Caco-2 (cell line): ENCODE measurements around the gene RNPS1. TPM values are rescaled to one million over a fixed set of nuclear protein-coding genes. Genes with fewer than 3 reads are reported as not detected.

Experiments used
- BruUV-seq: library from RNA; stranded (reverse); fragments of 400-500 nt; replicated peaks from 2 replicates; lab custom pipeline; 2021; lab: Mats Ljungman, UMichigan
- CTCF ChIA-PET: fragments of 300-600 bp; sonication (Branson Sonifier 250); formaldehyde crosslinking; loops from one replicate; lab custom pipeline; 2022; ENCODE audit warnings: antibody characterized with exemption; lab: Charles Lee
- POLR2A ChIA-PET: fragments of 300-600 bp; sonication (Branson Sonifier 250); formaldehyde crosslinking; loops from one replicate; lab custom pipeline; 2022; ENCODE audit warnings: antibody characterized with exemption; lab: Charles Lee
- DNase-seq, 2 experiments: peaks; one replicate each; pipeline versions ENCODE4 v3.0.0 to v3.0.0-alpha.2; 2020 to 2022
- H3K27me3 ChIP-seq: replicated peaks from 2 replicates; pipeline ENCODE4 v1.6.0; 2011; ENCODE audit warnings: low read length; ENCODE audit not compliant: control insufficient read depth, insufficient read depth
- H3K36me3 ChIP-seq: 2 replicates; pipeline ENCODE4 v1.5.1; 2011; ENCODE audit warnings: low read length; ENCODE audit not compliant: control insufficient read depth, insufficient read depth
- H3K4me1 ChIP-seq: fragments of 250-450 bp; sonication (Bioruptor Pico); 2 replicates; pipeline ENCODE4 v1.5.1; 2020; ENCODE audit warnings: mild to moderate bottlenecking
- H3K4me3 ChIP-seq: 2 replicates; pipeline ENCODE4 v1.5.1; 2011; ENCODE audit warnings: low read depth, mild to moderate bottlenecking, control low read depth, low read length
- H3K9me3 ChIP-seq: fragments of 250-450 bp; sonication (Bioruptor Pico); 2 replicates; pipeline ENCODE4 v1.5.1; 2020; ENCODE audit warnings: mild to moderate bottlenecking, moderate library complexity
- H3K27ac Mint-ChIP-seq: one replicate; pipeline ENCODE4 v1.8.0; 2022; ENCODE audit warnings: mixed read lengths; ENCODE audit not compliant: unreplicated experiment
- H3K27me3 Mint-ChIP-seq: one replicate; pipeline ENCODE4 v1.8.0; 2022; ENCODE audit warnings: mixed read lengths; ENCODE audit not compliant: insufficient read depth, unreplicated experiment
- H3K36me3 Mint-ChIP-seq: one replicate; pipeline ENCODE4 v1.8.0; 2022; ENCODE audit warnings: mild to moderate bottlenecking, mixed read lengths; ENCODE audit not compliant: insufficient read depth, unreplicated experiment
- H3K4me1 Mint-ChIP-seq: one replicate; pipeline ENCODE4 v1.8.0; 2022; ENCODE audit warnings: low read depth, mixed read lengths; ENCODE audit not compliant: unreplicated experiment
- H3K4me3 Mint-ChIP-seq: one replicate; pipeline ENCODE4 v1.8.0; 2022; ENCODE audit warnings: mild to moderate bottlenecking, moderate library complexity, mixed read lengths; ENCODE audit not compliant: unreplicated experiment
- H3K9me3 Mint-ChIP-seq: one replicate; pipeline ENCODE4 v1.8.0; 2022; ENCODE audit warnings: mixed read lengths; ENCODE audit not compliant: unreplicated experiment
- CTCF ChIP-seq, 2 experiments: fragments of 200-600 bp in 1 of 2; IDR thresholded peaks; 1 replicate in 1 of 2; 2 replicates in 1 of 2; pipeline versions ENCODE4 v1.5.1 to v1.8.0; 2011 to 2022; ENCODE audit warnings: antibody characterized with exemption in 1 of 2, control low read depth in 1 of 2, inconsistent platforms in 1 of 2, low read depth in 1 of 2, low read length in 1 of 2, mild to moderate bottlenecking in 1 of 2, moderate library complexity in 1 of 2; ENCODE audit not compliant: insufficient read depth in 1 of 2, severe bottlenecking in 1 of 2, unreplicated experiment in 1 of 2
- intact Hi-C: fragments of 100-400 bp; cut with micrococcal nuclease; formaldehyde crosslinking; loops from one replicate; pipeline ENCODE4 v1.10.0; 2022; ENCODE audit not compliant: unreplicated experiment
- total RNA-seq: library from RNA; stranded (reverse); gene quantifications from 2 replicates; pipeline ENCODE4 v1.2.3, GENCODE V29; 2022

Gene RNPS1
- total RNA-seq, 1 experiment from 2014 or later = 210 TPM

- H3K27ac Mint-ChIP-seq = peak overlapping the region; percentile 66
- H3K4me3 Mint-ChIP-seq = peak overlapping the region; percentile 74
- no peak for TF ChIP-seq CTCF (IDR thresholded peaks at IDR 0.05; ENCODE audit: insufficient read depth in 1 of 2, low read depth in 1 of 2, low read length in 1 of 2, severe bottlenecking in 1 of 2, unreplicated experiment in 1 of 2)
- BruUV-seq = no TSS peak
- ChIA-PET POLR2A (interaction anchor here (0.6 to 2.0 kb wide), 12 partner anchors 8 to 755 kb away, joined by 3 to 21 read pairs (median 4); partner anchors contain the start of genes E4F1, ECI1, KCTD5 and RPS2), CTCF (interaction anchor here (1.0 to 1.6 kb wide), 4 partner anchors 19 to 216 kb away, joined by 4 to 10 read pairs (median 8); partner anchors contain the start of gene ECI1)
- Histone ChIP-seq H3K9me3 (no peaks in the 10 kb centered on the region), H3K36me3 (peaks cover 3% of the 10 kb centered on the region; the same call in 1 of the 2 replicates), H3K4me3 (peak overlapping the region; percentile 75), H3K27me3 (no peaks in the 10 kb centered on the region), H3K4me1 (peaks cover 29% of the 10 kb centered on the region)
- H3K27me3 Mint-ChIP-seq = no peaks in the 10 kb centered on the region
- intact Hi-C loops = no loop called here
- no peak for DNase-seq
- no peaks in the 10 kb centered on the region for H3K9me3 Mint-ChIP-seq
- peaks cover 51% of the 10 kb centered on the region for H3K36me3 Mint-ChIP-seq
- no peaks in the 10 kb centered on the region for H3K4me1 Mint-ChIP-seq
Observed at GRCh38 chr16:2213817-2214718, 53.9 kb downstream of the RNPS1 start.

GRCh38 chr16:2212362-2213324 lies 55.3 kb downstream of the RNPS1 start:
- H3K9me3 ChIP-seq = no peaks in the 10 kb centered on the region
- Mint-ChIP-seq H3K36me3 (peaks cover 65% of the 10 kb centered on the region), H3K27ac (peak overlapping the region; percentile 66), H3K27me3 (no peaks in the 10 kb centered on the region), H3K4me1 (peaks cover 2% of the 10 kb centered on the region), H3K4me3 (peak overlapping the region; percentile 73), H3K9me3 (no peaks in the 10 kb centered on the region)
- ChIA-PET POLR2A (no interaction called here), CTCF (no interaction called here)
- intact Hi-C loops = no loop called here
- peaks cover 29% of the 10 kb centered on the region for H3K4me1 ChIP-seq
- TF ChIP-seq CTCF (IDR thresholded peaks at IDR 0.05; ENCODE audit: insufficient read depth in 1 of 2, low read depth in 1 of 2, low read length in 1 of 2, severe bottlenecking in 1 of 2, unreplicated experiment in 1 of 2) = no peak
- BruUV-seq = TSS peak; percentile 61
- no peak for DNase-seq
- peaks cover 3% of the 10 kb centered on the region; the same call in 1 of the 2 replicates for H3K36me3 ChIP-seq
- no peaks in the 10 kb centered on the region for H3K27me3 ChIP-seq
- peak overlapping the region; percentile 75; the same call in 1 of the 2 replicates for H3K4me3 ChIP-seq

GRCh38 chr16:2211923-2212347 lies 56.0 kb downstream of the RNPS1 start:
- Mint-ChIP-seq H3K36me3 (peaks cover 71% of the 10 kb centered on the region), H3K9me3 (no peaks in the 10 kb centered on the region), H3K27ac (peak overlapping the region; percentile 66), H3K27me3 (no peaks in the 10 kb centered on the region), H3K4me3 (peak overlapping the region; percentile 73), H3K4me1 (peaks cover 7% of the 10 kb centered on the region)
- ChIA-PET POLR2A (no interaction called here), CTCF (no interaction called here)
- DNase-seq = no peak
- no TSS peak for BruUV-seq
- Histone ChIP-seq H3K4me1 (peaks cover 29% of the 10 kb centered on the region), H3K27me3 (no peaks in the 10 kb centered on the region), H3K36me3 (peaks cover 6% of the 10 kb centered on the region), H3K4me3 (no peak overlapping the region), H3K9me3 (no peaks in the 10 kb centered on the region)
- no peak for TF ChIP-seq CTCF (IDR thresholded peaks at IDR 0.05; ENCODE audit: insufficient read depth in 1 of 2, low read depth in 1 of 2, low read length in 1 of 2, severe bottlenecking in 1 of 2, unreplicated experiment in 1 of 2)
- intact Hi-C loops = no loop called here
